SK-N-MC (cell line): Measurements from ENCODE around the gene STRIT1.

ENCODE experiments used
- EZH2 ChIP-seq: fragments of 200-600 bp; sonication (generic); IDR thresholded peaks from one replicate; pipeline ENCODE4 v1.6.1; 2017; ENCODE audit warnings: antibody characterized with exemption
- FOXP2 ChIP-seq: optimal IDR thresholded peaks from 2 replicates; pipeline ENCODE3; 2011; ENCODE audit warnings: mild to moderate bottlenecking, moderate library complexity; ENCODE audit not compliant: insufficient read depth; ENCODE audit errors: extremely low read length, control extremely low read depth
- POLR2AphosphoS5 ChIP-seq: IDR thresholded peaks from 2 replicates; pipeline ENCODE4 v1.6.1; 2012; ENCODE audit warnings: mild to moderate bottlenecking, low read depth, low read length, borderline replicate concordance

- TF ChIP-seq POLR2AphosphoS5, result no peak
- no peak for TF ChIP-seq EZH2
- no peak for TF ChIP-seq FOXP2
Observed at GRCh38 chr3:155318740-155319139, 25.3 kb upstream of the STRIT1 start.
